VCaP (cell line): ENCODE measurements around the gene ARMC9.

Experiments
- H3K27ac ChIP-seq: fragments of 450-650 bp; 2 replicates; pipeline ENCODE4 v1.5.1; 2017
- TF ChIP-seq, protein P1 (sequence below): fragments of 450-650 bp; conservative IDR thresholded peaks from 2 replicates; pipeline ENCODE4 v1.5.1; 2017; ENCODE audit warnings: mild to moderate bottlenecking, moderate library complexity

Gene ARMC9

DNA sequence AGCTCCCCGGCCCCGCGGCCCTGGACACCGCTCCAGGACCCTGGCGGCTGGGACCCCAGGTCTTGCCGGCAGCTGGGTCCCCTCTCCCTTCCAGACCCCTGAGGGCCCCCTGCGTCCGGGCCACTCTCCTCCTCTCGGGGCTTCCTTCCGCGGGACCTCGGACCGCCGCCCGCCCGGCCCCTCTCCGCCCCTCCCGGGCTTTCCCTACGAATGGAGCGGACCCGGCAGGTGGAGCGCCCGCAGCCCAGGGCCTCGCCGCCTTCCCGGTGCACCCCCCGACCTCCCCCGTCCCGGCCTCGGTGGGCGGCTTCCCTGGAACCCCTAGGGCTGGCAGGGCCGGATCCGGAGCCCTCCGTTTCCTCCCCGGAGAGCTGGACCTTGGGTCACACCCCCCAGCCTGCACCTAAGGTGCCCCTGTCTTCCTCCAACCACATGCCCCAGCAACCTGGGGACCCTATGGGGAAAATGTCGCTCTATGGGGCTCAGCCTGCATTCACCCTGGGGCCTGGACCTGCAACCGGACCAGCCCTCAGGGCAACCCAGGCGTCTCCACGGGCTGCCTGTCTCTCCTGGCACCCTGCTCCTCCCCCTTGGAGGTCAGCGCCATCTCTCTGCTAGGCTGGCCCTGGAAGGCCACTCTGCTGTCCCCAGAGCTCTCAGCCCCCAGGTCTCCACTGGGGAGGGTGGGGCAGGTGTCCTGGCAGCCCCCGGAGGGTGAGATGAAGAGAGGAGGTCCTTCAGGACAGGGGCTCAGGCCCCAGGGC is 197.8 kb downstream of the ARMC9 start:
- TF ChIP-seq, protein P1, sequence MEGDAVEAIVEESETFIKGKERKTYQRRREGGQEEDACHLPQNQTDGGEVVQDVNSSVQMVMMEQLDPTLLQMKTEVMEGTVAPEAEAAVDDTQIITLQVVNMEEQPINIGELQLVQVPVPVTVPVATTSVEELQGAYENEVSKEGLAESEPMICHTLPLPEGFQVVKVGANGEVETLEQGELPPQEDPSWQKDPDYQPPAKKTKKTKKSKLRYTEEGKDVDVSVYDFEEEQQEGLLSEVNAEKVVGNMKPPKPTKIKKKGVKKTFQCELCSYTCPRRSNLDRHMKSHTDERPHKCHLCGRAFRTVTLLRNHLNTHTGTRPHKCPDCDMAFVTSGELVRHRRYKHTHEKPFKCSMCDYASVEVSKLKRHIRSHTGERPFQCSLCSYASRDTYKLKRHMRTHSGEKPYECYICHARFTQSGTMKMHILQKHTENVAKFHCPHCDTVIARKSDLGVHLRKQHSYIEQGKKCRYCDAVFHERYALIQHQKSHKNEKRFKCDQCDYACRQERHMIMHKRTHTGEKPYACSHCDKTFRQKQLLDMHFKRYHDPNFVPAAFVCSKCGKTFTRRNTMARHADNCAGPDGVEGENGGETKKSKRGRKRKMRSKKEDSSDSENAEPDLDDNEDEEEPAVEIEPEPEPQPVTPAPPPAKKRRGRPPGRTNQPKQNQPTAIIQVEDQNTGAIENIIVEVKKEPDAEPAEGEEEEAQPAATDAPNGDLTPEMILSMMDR, result no peak
- peak overlapping the region; percentile 51; the same call in 1 of the 2 replicates for H3K27ac ChIP-seq

DNA sequence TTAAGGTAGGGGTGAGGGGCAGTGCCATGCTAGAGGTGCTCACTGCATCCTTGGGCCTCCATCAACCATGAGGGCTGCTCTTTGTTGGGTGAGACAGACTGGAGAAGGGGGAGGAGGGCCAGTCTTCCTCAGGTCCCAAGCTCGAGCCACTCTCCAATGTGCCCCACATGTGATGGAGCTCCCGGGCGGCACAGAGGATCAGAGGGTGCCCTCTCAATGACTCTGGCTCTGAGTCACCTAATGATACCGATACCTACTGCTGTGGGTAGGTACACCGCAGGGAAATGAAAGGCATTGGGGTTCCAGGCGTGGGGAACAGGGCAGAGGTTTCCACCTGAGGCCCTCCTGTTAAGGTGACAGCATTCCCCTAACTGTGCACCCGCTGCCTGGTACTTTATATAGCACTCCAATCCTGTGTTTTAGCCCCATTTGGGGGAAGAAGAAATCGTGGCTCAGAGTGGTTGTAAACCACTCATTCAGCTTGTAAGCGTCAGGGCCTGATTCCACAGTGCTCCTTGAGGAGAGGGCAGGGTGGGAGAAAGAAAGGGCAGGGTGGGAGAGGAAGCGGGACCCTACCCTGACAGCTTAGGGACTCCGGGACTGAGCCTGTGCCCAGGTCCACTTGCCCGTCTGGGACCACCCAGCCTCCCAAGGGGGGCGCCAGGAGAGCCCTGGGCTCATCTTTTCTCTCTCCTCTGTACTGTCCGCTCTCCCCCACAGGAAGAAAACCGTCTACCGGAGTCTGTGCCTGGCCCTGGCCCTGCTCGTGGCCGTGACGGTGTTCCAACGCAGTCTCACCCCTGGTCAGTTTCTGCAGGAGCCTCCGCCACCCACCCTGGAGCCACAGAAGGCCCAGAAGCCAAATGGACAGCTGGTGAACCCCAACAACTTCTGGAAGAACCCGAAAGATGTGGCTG is 198.8 kb downstream of the ARMC9 start:
- TF ChIP-seq, protein P1, result no peak
- no peak overlapping the region for H3K27ac ChIP-seq

DNA sequence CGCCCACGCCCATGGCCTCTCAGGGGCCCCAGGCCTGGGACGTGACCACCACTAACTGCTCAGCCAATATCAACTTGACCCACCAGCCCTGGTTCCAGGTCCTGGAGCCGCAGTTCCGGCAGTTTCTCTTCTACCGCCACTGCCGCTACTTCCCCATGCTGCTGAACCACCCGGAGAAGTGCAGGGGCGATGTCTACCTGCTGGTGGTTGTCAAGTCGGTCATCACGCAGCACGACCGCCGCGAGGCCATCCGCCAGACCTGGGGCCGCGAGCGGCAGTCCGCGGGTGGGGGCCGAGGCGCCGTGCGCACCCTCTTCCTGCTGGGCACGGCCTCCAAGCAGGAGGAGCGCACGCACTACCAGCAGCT is 199.5 kb downstream of the ARMC9 start:
- TF ChIP-seq, protein P1, result no peak
- no peak overlapping the region for H3K27ac ChIP-seq

DNA sequence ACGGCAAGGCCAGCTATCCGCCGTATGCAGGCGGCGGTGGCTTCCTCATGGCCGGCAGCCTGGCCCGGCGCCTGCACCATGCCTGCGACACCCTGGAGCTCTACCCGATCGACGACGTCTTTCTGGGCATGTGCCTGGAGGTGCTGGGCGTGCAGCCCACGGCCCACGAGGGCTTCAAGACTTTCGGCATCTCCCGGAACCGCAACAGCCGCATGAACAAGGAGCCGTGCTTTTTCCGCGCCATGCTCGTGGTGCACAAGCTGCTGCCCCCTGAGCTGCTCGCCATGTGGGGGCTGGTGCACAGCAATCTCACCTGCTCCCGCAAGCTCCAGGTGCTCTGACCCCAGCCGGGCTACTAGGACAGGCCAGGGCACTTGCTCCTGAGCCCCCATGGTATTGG is 200.2 kb downstream of the ARMC9 start:
- TF ChIP-seq, protein P1, result no peak

DNA sequence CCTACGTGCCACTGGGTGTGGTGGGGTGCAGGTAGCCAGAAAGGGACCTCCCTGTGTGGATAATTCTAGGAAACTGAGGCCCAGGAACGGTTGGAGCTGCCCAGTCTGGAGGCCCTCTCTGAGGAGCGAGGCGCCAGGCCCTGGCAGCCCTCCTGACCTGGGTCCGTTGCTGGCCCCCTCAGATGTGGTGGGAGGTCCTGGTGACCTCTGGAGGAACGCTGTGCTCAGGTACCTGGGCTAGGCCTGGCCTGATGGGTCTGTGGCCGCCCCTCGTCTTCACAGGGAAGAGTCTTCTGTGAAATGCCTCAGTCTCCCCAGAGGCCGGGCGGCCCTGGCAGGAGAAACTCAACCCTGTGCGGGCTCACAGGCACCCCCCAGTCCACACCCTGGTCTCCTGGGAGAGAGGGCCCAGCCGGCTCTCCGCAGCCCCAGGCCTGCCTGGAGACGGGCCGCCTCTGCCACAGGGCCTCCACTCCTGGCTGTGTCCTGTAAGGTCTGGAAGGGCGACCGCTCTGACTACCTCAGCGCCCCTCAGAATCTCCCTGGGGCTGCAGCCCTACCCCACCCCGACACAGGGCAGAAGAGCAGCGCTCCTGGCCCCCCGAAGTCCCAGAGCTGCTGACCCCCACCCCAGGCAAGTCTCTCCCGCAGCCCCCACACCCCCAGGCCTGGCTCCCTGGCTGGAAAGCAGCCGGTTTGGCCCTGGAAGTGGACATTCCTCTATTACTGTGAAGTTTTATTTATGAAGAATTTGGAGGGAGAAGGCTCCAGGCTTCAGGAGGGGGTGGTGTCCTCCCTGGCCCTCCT is 200.8 kb downstream of the ARMC9 start:
- H3K27ac ChIP-seq, result peak overlapping the region; percentile 43
- TF ChIP-seq, protein P1, result no peak

More for the DNA sequence above, 200.2 kb downstream of the ARMC9 start:
- H3K27ac ChIP-seq, result no peak overlapping the region

DNA sequence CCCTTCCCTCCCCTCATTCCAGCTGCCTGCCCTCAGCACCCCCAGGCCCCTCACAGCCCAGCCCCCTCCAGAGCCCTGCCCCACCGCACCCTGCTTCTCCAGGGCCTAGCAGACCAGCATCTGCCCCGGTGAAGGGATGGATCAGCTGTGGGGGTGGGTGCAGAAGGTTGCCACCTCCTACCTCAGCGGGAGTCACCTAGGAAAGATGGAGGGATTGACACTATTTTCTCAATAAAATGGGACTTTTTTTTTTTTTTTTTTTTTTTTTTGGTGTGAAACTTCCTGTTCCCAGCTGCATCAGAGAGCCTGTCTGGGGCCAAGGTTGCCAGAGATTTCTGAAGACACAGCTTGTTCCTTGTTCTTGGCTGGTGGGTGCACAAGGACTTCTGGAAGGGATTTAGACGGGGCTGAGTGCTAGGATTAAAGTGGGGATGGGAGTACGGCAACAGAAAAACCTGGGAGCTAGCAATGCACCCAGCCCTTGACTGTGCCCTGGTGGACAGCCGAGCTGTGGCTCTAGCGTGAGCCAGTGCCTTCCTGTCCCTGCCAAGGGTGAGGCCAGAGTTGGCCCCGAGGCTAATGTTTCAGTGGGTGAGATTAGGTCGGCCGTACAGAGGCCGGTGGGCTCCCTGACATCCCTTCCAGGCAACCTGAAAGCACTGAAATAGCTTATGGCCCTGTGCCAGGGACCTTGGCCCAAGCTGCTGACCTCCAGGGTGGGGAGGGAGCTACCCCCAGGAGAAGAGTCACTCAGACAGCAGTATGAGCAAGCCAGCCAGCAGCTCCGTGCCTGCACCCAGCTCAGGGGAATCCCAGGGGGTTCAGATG is 201.6 kb downstream of the ARMC9 start:
- H3K27ac ChIP-seq, result peak overlapping the region; percentile 43
- TF ChIP-seq, protein P1, result no peak
